Erythroblast (primary cell): ENCODE measurements around the gene CDH8.

Source experiments
- GATA1 ChIP-seq: IDR thresholded peaks from 2 replicates; pipeline ENCODE4 v1.6.1; 2011; ENCODE audit warnings: low read depth, mild to moderate bottlenecking, control low read depth, low read length, moderate library complexity
- POLR2A ChIP-seq: IDR thresholded peaks from 2 replicates; pipeline ENCODE4 v1.6.1; 2011; ENCODE audit warnings: mild to moderate bottlenecking, low read length

- TF ChIP-seq POLR2A (no peak), GATA1 (no peak)
Observed at GRCh38 chr16:61770301-61770700, 265.9 kb downstream of the CDH8 start.
